KMS-11 (cell line): ENCODE measurements around the gene GNA12.

Source experiments
- H2AFZ ChIP-seq: fragments of 200-600 bp; sonication (generic); 2 replicates; pipeline ENCODE4 v1.6.1; 2016; ENCODE audit warnings: antibody characterized with exemption, mixed run types, low read depth
- H3K27ac ChIP-seq: fragments of 200-600 bp; sonication (generic); 2 replicates; pipeline ENCODE4 v1.6.1; 2016; ENCODE audit warnings: mild to moderate bottlenecking, mixed run types
- H3K27me3 ChIP-seq: fragments of 200-600 bp; sonication (generic); 2 replicates; pipeline ENCODE4 v1.6.1; 2017; ENCODE audit warnings: mild to moderate bottlenecking, low read depth, mixed run types, moderate library complexity; ENCODE audit not compliant: insufficient read depth
- H3K36me3 ChIP-seq: fragments of 200-600 bp; sonication (generic); 2 replicates; pipeline ENCODE4 v1.6.1; 2017; ENCODE audit warnings: mild to moderate bottlenecking, mixed run types; ENCODE audit not compliant: insufficient read depth
- H3K4me1 ChIP-seq: fragments of 200-600 bp; sonication (generic); 2 replicates; pipeline ENCODE4 v1.6.1; 2016; ENCODE audit warnings: mild to moderate bottlenecking, low read depth, mixed run types; ENCODE audit not compliant: poor library complexity, severe bottlenecking
- H3K4me2 ChIP-seq: fragments of 200-600 bp; sonication (generic); 2 replicates; pipeline ENCODE4 v1.7.0; 2016; ENCODE audit warnings: mild to moderate bottlenecking, mixed run types
- H3K4me3 ChIP-seq: fragments of 200-600 bp; sonication (generic); IDR thresholded peaks from 2 replicates; pipeline ENCODE4 v1.6.1; 2017; ENCODE audit warnings: low read depth, low read length, mixed read lengths; ENCODE audit not compliant: insufficient read depth
- H3K79me2 ChIP-seq: fragments of 200-600 bp; sonication (generic); 2 replicates; pipeline ENCODE4 v1.6.1; 2016; ENCODE audit warnings: low read depth, mixed run types; ENCODE audit not compliant: insufficient read depth
- H3K9ac ChIP-seq: fragments of 200-600 bp; sonication (generic); 2 replicates; pipeline ENCODE4 v1.6.1; 2016; ENCODE audit warnings: mild to moderate bottlenecking, mixed run types
- H4K20me1 ChIP-seq: fragments of 200-600 bp; sonication (generic); 2 replicates; pipeline ENCODE4 v1.6.1; 2016; ENCODE audit warnings: mild to moderate bottlenecking, mixed run types; ENCODE audit not compliant: insufficient read depth
- CTCF ChIP-seq: fragments of 200-600 bp; sonication (generic); conservative IDR thresholded peaks from 2 replicates; pipeline ENCODE4 v1.6.1; 2017; ENCODE audit warnings: low read depth, mild to moderate bottlenecking, antibody characterized with exemption, low read length, moderate library complexity, mixed read lengths

The GNA12 gene

GRCh38 chr7:2720024-2720423 lies 124.1 kb downstream of the GNA12 start:
- Histone ChIP-seq H3K4me3 (no peak overlapping the region), H2AFZ (no peak overlapping the region), H3K4me2 (no peak overlapping the region), H3K9ac (no peak overlapping the region), H3K27ac (no peak overlapping the region), H3K4me1 (peaks cover 26% of the 10 kb centered on the region), H3K36me3 (no peaks in the 10 kb centered on the region; the same call in 1 of the 2 replicates), H4K20me1 (no peaks in the 10 kb centered on the region), H3K79me2 (no peaks in the 10 kb centered on the region), H3K27me3 (no peaks in the 10 kb centered on the region)
- no peak for TF ChIP-seq CTCF

GRCh38 chr7:2719007-2719406 lies 125.1 kb downstream of the GNA12 start:
- H3K27ac ChIP-seq: no peak overlapping the region
- no peaks in the 10 kb centered on the region for H4K20me1 ChIP-seq
- no peak overlapping the region for H2AFZ ChIP-seq
- H3K27me3 ChIP-seq: no peaks in the 10 kb centered on the region
- H3K9ac ChIP-seq: no peak overlapping the region
- no peaks in the 10 kb centered on the region for H3K79me2 ChIP-seq
- no peaks in the 10 kb centered on the region; the same call in 1 of the 2 replicates for H3K36me3 ChIP-seq
- TF ChIP-seq CTCF: peak; percentile 39
- H3K4me3 ChIP-seq: no peak overlapping the region
- H3K4me1 ChIP-seq: peaks cover 36% of the 10 kb centered on the region
- no peak overlapping the region for H3K4me2 ChIP-seq

- no peak overlapping the region for H3K4me2 ChIP-seq
These were observed 125.7 kb downstream of the GNA12 start for GRCh38 chr7:2718296-2718965.

GRCh38 chr7:2717293-2718261 lies 126.5 kb downstream of the GNA12 start:
- Histone ChIP-seq H3K4me3 (no peak overlapping the region), H3K36me3 (no peaks in the 10 kb centered on the region; the same call in 1 of the 2 replicates), H3K27me3 (no peaks in the 10 kb centered on the region), H3K9ac (no peak overlapping the region), H3K4me2 (no peak overlapping the region), H3K79me2 (no peaks in the 10 kb centered on the region), H3K4me1 (peaks cover 50% of the 10 kb centered on the region), H2AFZ (no peak overlapping the region), H4K20me1 (no peaks in the 10 kb centered on the region), H3K27ac (no peak overlapping the region)
- TF ChIP-seq CTCF: no peak

More at GRCh38 chr7:2718296-2718965, 125.7 kb downstream of the GNA12 start:
- H4K20me1 ChIP-seq: no peaks in the 10 kb centered on the region
- peaks cover 42% of the 10 kb centered on the region for H3K4me1 ChIP-seq
- H3K27me3 ChIP-seq: no peaks in the 10 kb centered on the region
- no peak overlapping the region for H3K27ac ChIP-seq
- no peaks in the 10 kb centered on the region for H3K79me2 ChIP-seq
- H2AFZ ChIP-seq: no peak overlapping the region
- no peak overlapping the region for H3K4me3 ChIP-seq
- no peak for TF ChIP-seq CTCF
- H3K36me3 ChIP-seq: no peaks in the 10 kb centered on the region; the same call in 1 of the 2 replicates
- no peak overlapping the region for H3K9ac ChIP-seq
